HepG2 (cell line): ENCODE results near the gene NOSIP. TPM values are rescaled to one million over a fixed set of nuclear protein-coding genes. Genes with fewer than 3 reads are reported as not detected.

Experiments used
- AGO1 ChIP-seq: fragments of 200-400 bp; formaldehyde crosslinking; IDR thresholded peaks from 2 replicates; pipeline ENCODE4 v1.6.1; 2017; ENCODE audit warnings: mild to moderate bottlenecking, low read depth, low read length, moderate library complexity; ENCODE audit not compliant: poor library complexity, severe bottlenecking
- CHD2 ChIP-seq: IDR thresholded peaks from 2 replicates; pipeline ENCODE4 v1.6.1; 2011; ENCODE audit warnings: low read depth, low read length, improper control_type of control experiment
- CHD4 ChIP-seq: fragments of 200-600 bp; sonication (generic); IDR thresholded peaks from 2 replicates; pipeline ENCODE4 v1.7.0; 2017; ENCODE audit warnings: mild to moderate bottlenecking, low read length, borderline replicate concordance
- CREBL2 ChIP-seq: sonication (generic); formaldehyde crosslinking; IDR thresholded peaks from 2 replicates; pipeline ENCODE4 v1.8.1; 2023; ENCODE audit warnings: missing genetic modification reagents, mild to moderate bottlenecking, borderline replicate concordance
- DNMT1 ChIP-seq: sonication (generic); formaldehyde crosslinking; IDR thresholded peaks from 2 replicates; pipeline ENCODE4 v1.5.1; 2020; ENCODE audit warnings: mild to moderate bottlenecking, missing genetic modification reagents
- EP300 ChIP-seq, 3 experiments: sonication (generic) in 1 of 3; formaldehyde crosslinking in 1 of 3; IDR thresholded peaks; 2 replicates each; pipeline versions ENCODE4 v1.5.1 to v1.6.1; 2011 to 2020; ENCODE audit warnings: low read depth in 2 of 3, low read length in 2 of 3, borderline replicate concordance in 1 of 3, improper control_type of control experiment in 1 of 3, mild to moderate bottlenecking in 1 of 3, missing genetic modification reagents in 1 of 3, moderate library complexity in 1 of 3
- HNF4A ChIP-seq: sonication (generic); formaldehyde crosslinking; IDR thresholded peaks from 2 replicates; pipeline ENCODE4 v1.4.0; 2020; ENCODE audit warnings: missing genetic modification reagents
- IRX3 ChIP-seq: sonication (generic); formaldehyde crosslinking; IDR thresholded peaks from 2 replicates; pipeline ENCODE4 v1.8.1; 2023; ENCODE audit warnings: mild to moderate bottlenecking, low read depth, missing genetic modification reagents, borderline replicate concordance
- MAFK ChIP-seq, 2 experiments: IDR thresholded peaks in 1 of 2; conservative IDR thresholded peaks in 1 of 2; 2 replicates each; pipeline ENCODE4 v1.6.1; 2011; ENCODE audit warnings: improper control_type of control experiment in 2 of 2, low read length in 2 of 2
- MEIS1 ChIP-seq: sonication (generic); formaldehyde crosslinking; IDR thresholded peaks from 2 replicates; pipeline ENCODE4 v1.9.0; 2021; ENCODE audit warnings: mild to moderate bottlenecking, missing genetic modification reagents, moderate library complexity, borderline replicate concordance
- NCOR1 ChIP-seq: fragments of 200-600 bp; sonication (generic); IDR thresholded peaks from 2 replicates; pipeline ENCODE4 v1.7.0; 2017; ENCODE audit warnings: antibody characterized with exemption, low read length, borderline replicate concordance
- NFKBIZ ChIP-seq: IDR thresholded peaks from 2 replicates; pipeline ENCODE4 v1.6.1; 2018; ENCODE audit warnings: missing genetic modification reagents, missing compliant biosample characterization
- POGK ChIP-seq: sonication (generic); formaldehyde crosslinking; conservative IDR thresholded peaks from 2 replicates; pipeline ENCODE4 v1.8.0; 2022; ENCODE audit warnings: mild to moderate bottlenecking, moderate library complexity, missing genetic modification reagents
- TRIM24 ChIP-seq: sonication (generic); formaldehyde crosslinking; IDR thresholded peaks from 2 replicates; pipeline ENCODE4 v1.8.0; 2022; ENCODE audit warnings: mild to moderate bottlenecking, missing genetic modification reagents
- ZBTB14 ChIP-seq: sonication (generic); formaldehyde crosslinking; IDR thresholded peaks from 2 replicates; pipeline ENCODE4 v1.4.0; 2020; ENCODE audit warnings: missing genetic modification reagents
- ZBTB2 ChIP-seq: sonication (generic); formaldehyde crosslinking; IDR thresholded peaks from 2 replicates; pipeline ENCODE4 v1.8.0; 2022; ENCODE audit warnings: low read depth, missing genetic modification reagents
- ZNF143 ChIP-seq: sonication (generic); formaldehyde crosslinking; IDR thresholded peaks from 2 replicates; pipeline ENCODE4 v1.4.0; 2020; ENCODE audit warnings: missing genetic modification reagents
- ZNF24 ChIP-seq: fragments of 450-650 bp; IDR thresholded peaks from 2 replicates; pipeline ENCODE4 v1.6.1; 2017; ENCODE audit warnings: antibody characterized with exemption, mild to moderate bottlenecking
- ZNF331 ChIP-seq: sonication (generic); formaldehyde crosslinking; IDR thresholded peaks from 2 replicates; pipeline ENCODE4 v1.4.0; 2020; ENCODE audit warnings: missing genetic modification reagents
- ZNF510 ChIP-seq: sonication (generic); formaldehyde crosslinking; IDR thresholded peaks from 2 replicates; pipeline ENCODE4 v1.4.0; 2020; ENCODE audit warnings: low read depth, mild to moderate bottlenecking, missing genetic modification reagents
- ZNF556 ChIP-seq: sonication (generic); formaldehyde crosslinking; IDR thresholded peaks from 2 replicates; pipeline ENCODE4 v1.4.0; 2020; ENCODE audit warnings: mild to moderate bottlenecking, missing genetic modification reagents, borderline replicate concordance
- ZSCAN12 ChIP-seq: sonication (generic); formaldehyde crosslinking; IDR thresholded peaks from 2 replicates; pipeline ENCODE4 v1.9.0; 2021; ENCODE audit warnings: mild to moderate bottlenecking, missing genetic modification reagents
- polyA plus RNA-seq, 8 experiments: library from polyadenylated mRNA; depleted of rRNA in 3 of 8; stranded (reverse) in 7 of 8; unstranded in 1 of 8; fragments of >200 nt; fragmentation: Illumina TruSeq in 4 of 8; extraction: Trizol in 4 of 8; gene quantifications; 2 replicates each; pipeline versions ENCODE4 v1.2.1 to v1.2.3, GENCODE V29; 2011 to 2016; ENCODE audit warnings: low read depth in 4 of 8, missing spikeins in 1 of 8, mixed read lengths in 1 of 8; ENCODE audit not compliant: insufficient read depth in 1 of 8
- total RNA-seq, 5 experiments: library from RNA; depleted of rRNA; stranded (reverse); fragments of >200 nt; fragmentation: Illumina TruSeq; extraction: Trizol; gene quantifications; 2 replicates each; pipeline ENCODE4 v1.2.3, GENCODE V29; 2016; ENCODE audit warnings: low read depth in 1 of 5

The NOSIP gene
- total and polyA plus RNA-seq, 2 of the 13 experiments (the other 11 are each of a cell fraction or from before 2014, with no cell fraction given), result 54.3 to 78.0 TPM

DNA sequence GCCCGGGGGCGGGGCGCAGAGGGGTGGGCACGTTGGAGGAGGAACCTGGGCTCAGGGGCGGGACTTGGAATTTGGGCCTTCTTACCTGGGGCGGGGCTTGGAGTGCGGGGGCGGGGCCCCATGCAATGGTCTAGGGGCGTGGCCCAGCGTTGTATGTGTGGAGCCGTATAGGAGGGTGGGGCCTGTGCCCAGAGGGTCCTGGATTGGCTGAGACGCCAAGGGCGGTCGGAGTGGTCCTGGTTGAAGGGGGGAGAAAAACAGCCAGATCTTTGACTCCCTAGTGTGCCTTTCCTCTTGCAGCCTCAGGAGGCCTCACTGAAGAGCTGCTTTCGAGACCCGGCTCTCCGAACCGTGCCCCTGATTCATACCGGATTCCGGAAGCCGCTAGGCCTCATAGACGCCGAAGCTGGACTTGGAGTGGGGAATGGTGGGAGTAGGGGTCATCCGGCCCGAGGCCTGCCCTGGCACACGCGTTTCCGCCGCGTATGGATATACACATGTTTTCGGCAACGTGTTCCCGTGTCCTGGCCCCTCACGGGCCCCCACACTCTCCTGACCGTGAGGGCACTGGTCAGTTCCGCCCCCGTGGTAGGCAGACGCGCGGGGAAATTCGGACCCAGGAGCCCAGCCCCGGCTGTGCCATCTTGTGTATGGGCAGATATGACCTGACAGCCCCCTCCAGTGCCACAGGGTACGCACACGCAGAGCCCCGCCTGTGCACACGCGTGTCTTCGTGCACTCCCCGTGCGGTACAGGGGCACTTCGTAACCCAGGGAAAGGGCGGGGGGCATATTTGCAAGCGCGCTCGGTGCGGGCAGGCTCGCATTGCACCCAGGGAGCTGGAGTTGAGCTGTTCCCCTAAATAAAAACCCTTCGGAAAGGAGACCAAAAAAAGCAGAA lies 10.0 kb upstream of the NOSIP start (continued):
- TF ChIP-seq ZBTB2 (CRISPR knock-in tag), result no peak
- no peak for TF ChIP-seq ZNF510 (CRISPR knock-in tag)
- TF ChIP-seq ZNF331, result no peak
- no peak for TF ChIP-seq ZBTB14 (CRISPR knock-in tag)
- no peak for TF ChIP-seq NFKBIZ (CRISPR knock-in tag)
- TF ChIP-seq MEIS1 (CRISPR knock-in tag), result no peak
- TF ChIP-seq DNMT1 (CRISPR knock-in tag), result no peak
- 0 out of 2 replicates have a peak, but pooled peaks have one; percentile 17 for TF ChIP-seq IRX3
- no peak for TF ChIP-seq AGO1
- TF ChIP-seq ZNF143 (CRISPR knock-in tag), result peak; percentile 60; the same call in 1 of the 2 replicates
- TF ChIP-seq POGK (CRISPR knock-in tag), result 0 out of 2 replicates have a peak, but pooled peaks have one; percentile 36
- TF ChIP-seq EP300 (IDR thresholded peaks at IDR 0.05; ENCODE audit: low read depth in 2 of 2, low read length in 2 of 2), result no peak
- peak; percentile 37 for TF ChIP-seq EP300 (CRISPR knock-in tag; IDR thresholded peaks at IDR 0.05; ENCODE audit: borderline replicate concordance)
- TF ChIP-seq MAFK (conservative IDR thresholded peaks at IDR 0.05 in 1 of 2, IDR thresholded peaks at IDR 0.05 in 1 of 2; ENCODE audit: low read length in 2 of 2), result no peak
- no peak; the same call in 1 of the 2 replicates for TF ChIP-seq ZNF556 (CRISPR knock-in tag)
- no peak for TF ChIP-seq HNF4A (CRISPR knock-in tag)
- TF ChIP-seq NCOR1, result no peak
- no peak for TF ChIP-seq CHD4
- TF ChIP-seq ZNF24, result no peak
- 0 out of 2 replicates have a peak, but pooled peaks have one; percentile 28 for TF ChIP-seq ZSCAN12 (CRISPR knock-in tag)
- TF ChIP-seq CREBL2 (CRISPR knock-in tag), result no peak; the same call in 1 of the 2 replicates
- TF ChIP-seq TRIM24 (CRISPR knock-in tag), result no peak
- TF ChIP-seq CHD2, result no peak
